ENCODE results near the gene ADSL. TPM values are rescaled to one million over a fixed set of nuclear protein-coding genes. Genes with fewer than 3 reads are reported as not detected.

ADSL gene
- total RNA-seq, 2 donors from 2014 or later = 49.0 to 76.5 TPM

DNA sequence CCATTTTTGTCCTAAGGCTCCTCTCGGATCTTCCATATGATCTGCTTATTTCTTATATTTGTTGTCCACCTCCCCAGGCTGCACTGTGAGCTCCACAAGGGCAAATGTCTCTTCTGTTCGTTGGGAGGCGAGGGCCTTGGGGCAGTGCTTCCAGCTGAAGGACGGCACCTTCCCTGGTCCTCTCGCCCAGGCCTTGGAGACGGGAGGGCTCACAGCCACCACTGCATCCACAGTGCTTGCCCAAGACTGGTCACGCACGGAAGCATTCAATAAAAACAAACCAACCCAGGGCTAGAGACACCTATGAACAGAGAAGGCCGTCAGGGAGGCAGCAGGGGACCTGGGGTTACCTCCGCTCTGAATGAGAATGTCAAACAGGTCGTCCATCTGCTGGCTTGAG, 70.3 kb downstream of the ADSL start:
- H3K4me1 ChIP-seq = no peaks in the 10 kb centered on the region
- H3K9me3 ChIP-seq = no peaks in the 10 kb centered on the region
- H3K4me3 ChIP-seq = no peak overlapping the region
- TF ChIP-seq, protein P1, sequence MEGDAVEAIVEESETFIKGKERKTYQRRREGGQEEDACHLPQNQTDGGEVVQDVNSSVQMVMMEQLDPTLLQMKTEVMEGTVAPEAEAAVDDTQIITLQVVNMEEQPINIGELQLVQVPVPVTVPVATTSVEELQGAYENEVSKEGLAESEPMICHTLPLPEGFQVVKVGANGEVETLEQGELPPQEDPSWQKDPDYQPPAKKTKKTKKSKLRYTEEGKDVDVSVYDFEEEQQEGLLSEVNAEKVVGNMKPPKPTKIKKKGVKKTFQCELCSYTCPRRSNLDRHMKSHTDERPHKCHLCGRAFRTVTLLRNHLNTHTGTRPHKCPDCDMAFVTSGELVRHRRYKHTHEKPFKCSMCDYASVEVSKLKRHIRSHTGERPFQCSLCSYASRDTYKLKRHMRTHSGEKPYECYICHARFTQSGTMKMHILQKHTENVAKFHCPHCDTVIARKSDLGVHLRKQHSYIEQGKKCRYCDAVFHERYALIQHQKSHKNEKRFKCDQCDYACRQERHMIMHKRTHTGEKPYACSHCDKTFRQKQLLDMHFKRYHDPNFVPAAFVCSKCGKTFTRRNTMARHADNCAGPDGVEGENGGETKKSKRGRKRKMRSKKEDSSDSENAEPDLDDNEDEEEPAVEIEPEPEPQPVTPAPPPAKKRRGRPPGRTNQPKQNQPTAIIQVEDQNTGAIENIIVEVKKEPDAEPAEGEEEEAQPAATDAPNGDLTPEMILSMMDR (IDR thresholded peaks at IDR 0.05) = no peak
- TF ChIP-seq POLR2A (IDR thresholded peaks at IDR 0.05) = no peak
- intact Hi-C loops (cut with DNase I) = no loop called here
- no peak overlapping the region for H3K27ac ChIP-seq
- no peaks in the 10 kb centered on the region for H3K27me3 ChIP-seq
- no peak for ATAC-seq
- H3K36me3 ChIP-seq (replicated peaks in 1 of 2; ENCODE audit: insufficient read depth in 1 of 2, low read depth in 2 of 2) = peaks cover 0 to 23% of the 10 kb centered on the region in 2 donors
- no peak for DNase-seq
- 94% methylated on average over 11 of the region's 11 CpGs for WGBS, 2 donors

DNA sequence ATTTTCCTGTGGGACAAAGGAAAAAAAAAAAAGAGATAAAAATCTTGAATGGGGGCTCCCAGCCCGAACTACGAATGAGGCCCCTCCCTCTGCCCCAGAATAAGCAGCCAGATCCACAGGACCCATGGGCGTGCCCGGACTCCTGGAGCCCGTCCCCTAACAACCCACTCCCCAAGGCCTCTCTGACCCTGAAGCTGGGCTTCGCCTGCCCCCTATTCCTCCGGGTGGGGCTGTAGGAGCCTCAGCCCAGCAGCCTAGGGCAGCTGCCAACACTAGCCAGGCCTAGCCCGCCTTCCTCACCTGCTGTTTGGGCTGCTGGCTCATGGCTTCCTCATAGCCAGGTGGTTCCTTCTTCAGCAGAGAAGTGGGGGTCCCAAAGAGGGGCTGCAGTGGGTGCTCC, 70.7 kb downstream of the ADSL start:
- no peak for DNase-seq
- Histone ChIP-seq H3K4me1 (no peaks in the 10 kb centered on the region), H3K27me3 (no peaks in the 10 kb centered on the region), H3K27ac (no peak overlapping the region), H3K36me3 (replicated peaks in 1 of 2; ENCODE audit: insufficient read depth in 1 of 2, low read depth in 2 of 2) (peaks cover 0 to 23% of the 10 kb centered on the region in 2 donors), H3K4me3 (no peak overlapping the region), H3K9me3 (no peaks in the 10 kb centered on the region)
- intact Hi-C loops (cut with DNase I) = no loop called here
- ATAC-seq = no peak
- 89 to 94% methylated on average over 6 to 7 of the region's 8 CpGs for WGBS, 2 donors
- TF ChIP-seq, protein P1 (IDR thresholded peaks at IDR 0.05) = no peak
- no peak for TF ChIP-seq POLR2A (IDR thresholded peaks at IDR 0.05)

DNA sequence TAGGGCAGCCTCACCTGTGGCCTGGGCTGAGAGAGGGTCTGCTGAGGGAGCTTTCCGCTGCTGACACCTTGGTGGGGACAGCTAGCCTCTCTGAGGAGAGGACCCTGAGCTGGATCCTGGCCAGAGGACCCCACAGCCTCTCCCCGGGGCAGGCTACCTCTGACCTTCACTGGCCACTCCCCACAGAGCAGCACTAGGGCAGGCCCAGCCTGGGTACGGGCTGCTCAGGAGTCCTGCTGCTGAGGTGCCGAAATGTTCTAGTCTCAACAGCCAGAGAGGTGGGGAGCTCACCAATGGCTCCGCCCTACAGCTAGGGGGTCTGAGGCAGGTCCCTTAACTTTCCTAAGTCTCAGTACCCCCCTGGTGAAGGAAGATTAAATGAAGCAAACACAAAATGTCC, 71.6 kb downstream of the ADSL start:
- Histone ChIP-seq H3K4me1 (no peaks in the 10 kb centered on the region), H3K4me3 (no peak overlapping the region), H3K36me3 (replicated peaks in 1 of 2; ENCODE audit: insufficient read depth in 1 of 2, low read depth in 2 of 2) (peaks cover 0 to 23% of the 10 kb centered on the region in 2 donors), H3K27me3 (no peaks in the 10 kb centered on the region), H3K27ac (no peak overlapping the region), H3K9me3 (no peaks in the 10 kb centered on the region)
- no peak for ATAC-seq
- WGBS, 2 donors = 100% methylated on average over 5 of the region's 5 CpGs; no CpG with 5 or more reads in 1 of the 2 donors
- no peak for DNase-seq
- TF ChIP-seq POLR2A (IDR thresholded peaks at IDR 0.05) = no peak
- TF ChIP-seq, protein P1 (IDR thresholded peaks at IDR 0.05) = no peak
- intact Hi-C loops (cut with DNase I) = no loop called here

DNA sequence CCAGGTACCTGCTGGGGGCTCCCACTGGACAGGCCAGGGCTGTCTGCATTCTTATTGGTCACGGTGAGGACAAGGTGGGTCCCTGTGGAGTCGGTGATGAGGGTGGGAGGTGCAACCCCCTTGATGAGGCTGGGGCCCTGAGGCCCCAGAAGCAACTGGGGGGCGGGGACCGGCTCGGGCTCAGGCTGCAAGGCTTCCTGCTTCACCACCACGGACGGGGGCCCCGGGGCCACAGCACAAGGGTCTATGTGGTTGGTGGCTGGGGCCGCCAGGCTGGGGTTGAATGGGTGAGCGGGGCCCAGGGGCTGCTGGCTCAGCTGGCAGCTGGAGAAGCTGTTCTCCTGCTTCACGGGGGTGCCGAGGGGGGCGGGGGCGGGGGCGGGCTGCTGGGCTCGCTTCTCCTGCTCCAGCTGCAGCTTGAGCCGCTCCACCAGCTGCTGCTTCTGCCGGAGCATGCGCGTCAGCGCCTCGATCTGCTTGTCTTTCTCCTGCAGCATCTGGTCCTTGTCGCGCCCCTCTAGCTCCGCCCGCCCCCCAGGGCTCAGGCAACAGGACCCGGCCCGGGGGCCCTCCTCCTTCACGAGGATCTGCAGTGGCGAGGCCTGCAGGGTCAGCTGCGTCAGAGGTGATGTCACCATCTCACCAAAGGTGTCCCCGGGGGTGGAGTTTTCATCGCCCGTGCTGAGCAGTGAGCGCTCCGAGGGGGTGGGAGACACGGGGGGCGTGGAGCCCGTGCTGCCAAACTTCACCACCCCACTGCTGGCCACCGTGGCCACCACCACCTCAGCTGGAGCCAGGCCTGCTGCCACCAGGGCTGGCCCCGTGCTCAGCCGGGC, 72.3 kb downstream of the ADSL start:
- Histone ChIP-seq H3K9me3 (no peaks in the 10 kb centered on the region), H3K36me3 (replicated peaks in 1 of 2; ENCODE audit: insufficient read depth in 1 of 2, low read depth in 2 of 2) (peaks cover 0 to 25% of the 10 kb centered on the region in 2 donors), H3K27me3 (no peaks in the 10 kb centered on the region), H3K27ac (no peak overlapping the region), H3K4me3 (no peak overlapping the region), H3K4me1 (no peaks in the 10 kb centered on the region)
- 86 to 98% methylated on average over 10 to 33 of the region's 42 CpGs for WGBS, 2 donors
- TF ChIP-seq, protein P1 (IDR thresholded peaks at IDR 0.05) = no peak
- TF ChIP-seq POLR2A (IDR thresholded peaks at IDR 0.05) = no peak
- intact Hi-C loops (cut with DNase I) = no loop called here
- no peak for DNase-seq
- no peak for ATAC-seq

DNA sequence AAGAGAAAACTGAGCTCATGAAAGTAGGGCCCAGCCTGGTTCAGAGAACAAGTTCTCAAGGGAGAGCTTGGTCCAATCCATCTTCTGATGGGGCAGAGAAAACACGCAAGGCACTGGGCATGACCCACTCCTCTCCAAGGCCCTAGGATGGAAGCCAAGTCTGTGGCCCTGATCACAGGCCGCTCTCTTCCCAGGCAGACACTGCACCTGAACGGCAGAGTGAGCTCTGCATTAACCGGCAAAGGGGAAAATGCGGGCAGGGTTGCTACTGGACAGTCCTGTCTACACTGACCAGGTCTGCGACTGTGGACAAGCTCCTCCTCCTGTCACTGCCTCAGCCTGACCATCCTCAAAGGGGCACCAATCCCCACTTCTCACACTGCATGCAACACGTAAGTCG, 73.4 kb downstream of the ADSL start:
- no peaks in the 10 kb centered on the region for H3K9me3 ChIP-seq
- H3K27me3 ChIP-seq = no peaks in the 10 kb centered on the region
- DNase-seq (no peak), ATAC-seq (no peak)
- WGBS, 2 donors = 72% methylated on average over 8 of the region's 8 CpGs; no CpG with 5 or more reads in 1 of the 2 donors
- H3K36me3 ChIP-seq (replicated peaks in 1 of 2; ENCODE audit: insufficient read depth in 1 of 2, low read depth in 2 of 2) = peaks cover 0 to 26% of the 10 kb centered on the region in 2 donors
- H3K27ac ChIP-seq = no peak overlapping the region
- H3K4me1 ChIP-seq = no peaks in the 10 kb centered on the region
- intact Hi-C loops (cut with DNase I) = no loop called here
- no peak overlapping the region for H3K4me3 ChIP-seq
- TF ChIP-seq, protein P1 (IDR thresholded peaks at IDR 0.05) = no peak
- TF ChIP-seq POLR2A (IDR thresholded peaks at IDR 0.05) = no peak
